Measurements from ENCODE around the gene UPF3A. TPM values are rescaled to one million over a fixed set of nuclear protein-coding genes. Genes with fewer than 3 reads are reported as not detected.

UPF3A gene
- total and polyA plus RNA-seq, 9 of the 15 experiments (the other 6 are each of a cell fraction or from before 2014, with no cell fraction given): 15.6 to 76.5 (median 40.9) TPM

- no peaks in the 10 kb centered on the region for H4K20me1 ChIP-seq (replicated peaks; ENCODE audit: control insufficient read depth, insufficient read depth, low read length)
- H3K36me3 ChIP-seq (ENCODE audit: control insufficient read depth, insufficient read depth, low read length): peaks cover 48% of the 10 kb centered on the region; the same call in 2 of the 3 replicates
- no peaks in the 10 kb centered on the region for H3K9me3 ChIP-seq (replicated peaks; ENCODE audit: control insufficient read depth, insufficient read depth, low read depth, low read length)
- no peak overlapping the region for H2AFZ ChIP-seq (ENCODE audit: low read depth, low read length)
- TF ChIP-seq ZNF174 (CRISPR knock-in tag; IDR thresholded peaks at IDR 0.05) (no peak), MAFG (tag; conservative IDR thresholded peaks at IDR 0.05) (no peak), USF2 (CRISPR knock-in tag; IDR thresholded peaks at IDR 0.05) (no peak)
- H3K79me2 ChIP-seq (ENCODE audit: control insufficient read depth, insufficient read depth, low read length): no peaks in the 10 kb centered on the region
- ChIA-PET CTCF (ENCODE audit: low intra/inter-chr PET ratio) (no interaction called here), POLR2A (interaction anchor here (0.8 kb wide), 1 partner anchor 23 kb away, joined by 3 read pairs; the partner anchor contains the start of gene UPF3A)
- 0 out of 4 replicates have a peak overlapping the region, but pooled peaks of 1 of the 2 experiments have one; percentile 58 for H3K9ac ChIP-seq (ENCODE audit: insufficient read depth in 1 of 2, low read depth in 2 of 2, low read length in 2 of 2)
- 71% methylated on average over 3 of the region's 13 CpGs for WGBS (ENCODE audit: insufficient coverage, low coverage, missing lambda C conversion rate)
- FAIRE-seq: peak; percentile 51
- in situ Hi-C loops (cut with MboI) (no loop called here), intact Hi-C loops (cut with micrococcal nuclease) (loop anchor here (1.0 kb wide), 1 partner anchor 35 kb away; no protein-coding TSS in a partner anchor)
- H3K4me2 ChIP-seq (ENCODE audit: insufficient read depth, low read length): no peak overlapping the region
- no TSS peak for BruUV-seq (replicated peaks)
- no peak for DNase-seq (ENCODE audit: extremely low read depth in 1 of 4, low spot score in 3 of 4)
- H3K27me3 ChIP-seq (ENCODE audit: control insufficient read depth in 2 of 2, insufficient read depth in 2 of 2, low read length in 2 of 2): no peaks in the 10 kb centered on the region
- no peak overlapping the region for H3K4me3 ChIP-seq
- H3K27ac ChIP-seq (ENCODE audit: extremely low read depth, low read depth, low read length): no peak overlapping the region
- peaks cover 0 to 4% of the 10 kb centered on the region in 2 experiments; a peak in 2 of 5 replicates for H3K4me1 ChIP-seq (replicated peaks in 1 of 2; ENCODE audit: control insufficient read depth in 2 of 2, insufficient read depth in 2 of 2, low read length in 2 of 2)
- H3K9me1 ChIP-seq (ENCODE audit: control insufficient read depth, insufficient read depth, low read length): no peaks in the 10 kb centered on the region
- no peak for ATAC-seq
Measured at GRCh38 chr13:114304346-114305034, 23.1 kb downstream of the UPF3A start.

- peaks cover 12% of the 10 kb centered on the region; the same call in 2 of the 3 replicates for H3K79me2 ChIP-seq (ENCODE audit: control insufficient read depth, insufficient read depth, low read length)
- BruUV-seq (replicated peaks): no TSS peak
- ChIA-PET CTCF (ENCODE audit: low intra/inter-chr PET ratio) (no interaction called here), POLR2A (interaction anchor here (1.2 kb wide), 1 partner anchor 24 kb away, joined by 3 read pairs; no protein-coding TSS in a partner anchor)
- H3K27ac ChIP-seq (ENCODE audit: extremely low read depth, low read depth, low read length): no peak overlapping the region
- DNase-seq (ENCODE audit: extremely low read depth in 1 of 4, low spot score in 3 of 4): no peak
- in situ Hi-C loops (cut with MboI) (no loop called here), intact Hi-C loops (cut with micrococcal nuclease) (no loop called here)
- no peaks in the 10 kb centered on the region for H3K27me3 ChIP-seq (ENCODE audit: control insufficient read depth in 2 of 2, insufficient read depth in 2 of 2, low read length in 2 of 2)
- H4K20me1 ChIP-seq (replicated peaks; ENCODE audit: control insufficient read depth, insufficient read depth, low read length): no peaks in the 10 kb centered on the region
- no peak for FAIRE-seq
- TF ChIP-seq NEUROD1 (IDR thresholded peaks at IDR 0.05; ENCODE audit: borderline replicate concordance, low read depth, low read length, partially characterized antibody) (no peak), DNMT1 (IDR thresholded peaks at IDR 0.05) (no peak), COPS2 (conservative IDR thresholded peaks at IDR 0.05) (no peak), RBM25 (IDR thresholded peaks at IDR 0.05; ENCODE audit: low read depth, low read length, severe bottlenecking) (peak; percentile 65), ZNF121 (CRISPR knock-in tag; conservative IDR thresholded peaks at IDR 0.05) (peak; percentile 79)
- H3K4me1 ChIP-seq (replicated peaks in 1 of 2; ENCODE audit: control insufficient read depth in 2 of 2, insufficient read depth in 2 of 2, low read length in 2 of 2): peaks cover 0 to 2% of the 10 kb centered on the region in 2 experiments; a peak in 3 of 5 replicates
- no peak for ATAC-seq
- H2AFZ ChIP-seq (ENCODE audit: low read depth, low read length): no peak overlapping the region
- WGBS (ENCODE audit: insufficient coverage, low coverage, missing lambda C conversion rate): 94% methylated on average over 2 of the region's 2 CpGs
- H3K9me3 ChIP-seq (replicated peaks; ENCODE audit: control insufficient read depth, insufficient read depth, low read depth, low read length): no peaks in the 10 kb centered on the region
- no peak overlapping the region for H3K4me3 ChIP-seq
- H3K9me1 ChIP-seq (ENCODE audit: control insufficient read depth, insufficient read depth, low read length): no peaks in the 10 kb centered on the region
- no peak overlapping the region for H3K9ac ChIP-seq (ENCODE audit: insufficient read depth in 1 of 2, low read depth in 2 of 2, low read length in 2 of 2)
- H3K4me2 ChIP-seq (ENCODE audit: insufficient read depth, low read length): no peak overlapping the region
- H3K36me3 ChIP-seq (ENCODE audit: control insufficient read depth, insufficient read depth, low read length): peaks cover 18% of the 10 kb centered on the region; the same call in 2 of the 3 replicates
Measured at GRCh38 chr13:114309086-114309485, 27.7 kb downstream of the UPF3A start.

All from K562 (cell line).